Muscle of back (tissue), 10 donors: ENCODE results near the gene ITGA2. TPM values are rescaled to one million over a fixed set of nuclear protein-coding genes. Genes with fewer than 3 reads are reported as not detected.

ENCODE experiments used
- polyA plus RNA-seq, 10 donors: library from polyadenylated mRNA; unstranded; fragments of 120-200 nt; gene quantifications; one replicate each; pipeline ENCODE4 v1.2.1, GENCODE V29; 2013; ENCODE audit not compliant: insufficient read length in 10 of 10

ITGA2 gene
- polyA plus RNA-seq, 10 donors: 9.7 to 23.4 (median 15.4) TPM

Other genes with a start within 250 kb of the ITGA2 start
- gene ITGA1, start 201.4 kb upstream of the ITGA2 start, polyA plus RNA-seq: 10 to 100 TPM; 16.5 to 32.4 (median 23.5) TPM
- gene PELO, start 201.4 kb upstream of the ITGA2 start, polyA plus RNA-seq: 10 to 100 TPM; 10.6 to 17.1 (median 12.8) TPM
- 10 to 100 TPM; 42.4 to 52.0 (median 47.8) TPM for gene MOCS2, start 120.4 kb downstream of the ITGA2 start, polyA plus RNA-seq